Neural cell (in vitro differentiated cells): ENCODE results near the gene USB1. TPM values are rescaled to one million over a fixed set of nuclear protein-coding genes. Genes with fewer than 3 reads are reported as not detected.

ENCODE experiments used
- H2AFZ ChIP-seq: fragments of 200-600, 300-800 bp; sonication (generic), shearing (Covaris generic); 2 replicates; pipeline ENCODE4 v1.6.0; 2014; ENCODE audit warnings: low read depth, mild to moderate bottlenecking, antibody characterized with exemption, low read length, moderate library complexity
- H3F3A ChIP-seq: fragments of 200-600 bp; shearing (Covaris generic); 2 replicates; pipeline ENCODE4 v1.6.1; 2016; ENCODE audit warnings: mild to moderate bottlenecking, moderate library complexity, mixed read lengths, antibody characterized with exemption, low read length; ENCODE audit not compliant: insufficient read depth, poor library complexity, severe bottlenecking
- H3K27ac ChIP-seq: fragments of 200-600, 300-800 bp; sonication (generic), shearing (Covaris generic); 2 replicates; pipeline ENCODE4 v1.5.1; 2014; ENCODE audit warnings: mild to moderate bottlenecking, low read length, moderate library complexity
- H3K27me3 ChIP-seq: fragments of 300-800, 200-600 bp; sonication (generic), shearing (Covaris generic); 2 replicates; pipeline ENCODE4 v1.6.0; 2014; ENCODE audit warnings: mild to moderate bottlenecking, low read depth, low read length, moderate library complexity; ENCODE audit not compliant: insufficient read depth
- H3K36me3 ChIP-seq: fragments of 300-800, 200-600 bp; sonication (generic), shearing (Covaris generic); 2 replicates; pipeline ENCODE4 v1.5.1; 2014; ENCODE audit warnings: mild to moderate bottlenecking, antibody characterized with exemption, low read length, moderate library complexity; ENCODE audit not compliant: insufficient read depth
- H3K4me2 ChIP-seq: fragments of 300-800, 200-600 bp; sonication (generic), shearing (Covaris generic); 2 replicates; pipeline ENCODE4 v1.6.0; 2014; ENCODE audit warnings: mild to moderate bottlenecking, low read length
- H3K4me3 ChIP-seq: fragments of 300-800, 200-600 bp; sonication (generic), shearing (Covaris generic); 2 replicates; pipeline ENCODE4 v1.5.1; 2014; ENCODE audit warnings: mild to moderate bottlenecking, low read length, moderate library complexity
- H3K79me2 ChIP-seq: fragments of 200-600 bp; shearing (Covaris generic); replicated peaks from 2 replicates; pipeline ENCODE4 v1.6.0; 2014; ENCODE audit warnings: mild to moderate bottlenecking, low read length, moderate library complexity; ENCODE audit not compliant: insufficient read depth
- H3K9ac ChIP-seq: fragments of 300-800, 200-600 bp; sonication (generic), shearing (Covaris generic); 2 replicates; pipeline ENCODE4 v1.6.1; 2016; ENCODE audit warnings: mild to moderate bottlenecking, low read length, mixed read lengths
- H3K9me2 ChIP-seq: fragments of 200-600 bp; shearing (Covaris generic); 2 replicates; pipeline ENCODE4 v1.6.1; 2016; ENCODE audit warnings: mild to moderate bottlenecking, low read length, mixed read lengths; ENCODE audit not compliant: insufficient read depth
- H3K9me3 ChIP-seq: fragments of 200-600, 300-800 bp; sonication (generic), shearing (Covaris generic); 2 replicates; pipeline ENCODE4 v1.6.1; 2016; ENCODE audit warnings: mild to moderate bottlenecking, mixed run types, low read length, moderate library complexity, mixed read lengths
- H4K20me1 ChIP-seq: fragments of 200-600 bp; shearing (Covaris generic); 2 replicates; pipeline ENCODE4 v1.6.1; 2016; ENCODE audit warnings: mild to moderate bottlenecking, mixed run types; ENCODE audit not compliant: insufficient read depth
- CTCF ChIP-seq: fragments of 450-650 bp; IDR thresholded peaks from 2 replicates; pipeline ENCODE4 v1.5.1; 2014; ENCODE audit warnings: antibody characterized with exemption, mild to moderate bottlenecking, moderate library complexity; ENCODE audit not compliant: poor library complexity, severe bottlenecking
- EP300 ChIP-seq: fragments of 450-650 bp; conservative IDR thresholded peaks from 2 replicates; pipeline ENCODE4 v1.6.1; 2014; ENCODE audit warnings: antibody characterized with exemption, mild to moderate bottlenecking, moderate library complexity; ENCODE audit not compliant: poor library complexity, severe bottlenecking
- EZH2 ChIP-seq: fragments of 200-600, 300-800 bp; shearing (Covaris generic), sonication (generic); IDR thresholded peaks from 2 replicates; pipeline ENCODE4 v1.6.1; 2014; ENCODE audit warnings: antibody characterized with exemption, low read length, borderline replicate concordance, mild to moderate bottlenecking; ENCODE audit not compliant: insufficient read depth, poor library complexity, severe bottlenecking
- MXI1 ChIP-seq: fragments of 450-650 bp; conservative IDR thresholded peaks from 2 replicates; pipeline ENCODE4 v1.6.1; 2014; ENCODE audit warnings: antibody characterized with exemption, mild to moderate bottlenecking; ENCODE audit not compliant: poor library complexity, severe bottlenecking
- POLR2AphosphoS5 ChIP-seq: IDR thresholded peaks from 2 replicates; pipeline ENCODE4 v1.6.1; 2012
- RAD21 ChIP-seq: fragments of 450-650 bp; conservative IDR thresholded peaks from 2 replicates; pipeline ENCODE4 v1.6.1; 2014; ENCODE audit warnings: antibody characterized with exemption, mild to moderate bottlenecking, moderate library complexity
- REST ChIP-seq: IDR thresholded peaks from 2 replicates; pipeline ENCODE4 v1.6.1; 2012; ENCODE audit warnings: borderline replicate concordance
- SMC3 ChIP-seq: fragments of 450-650 bp; conservative IDR thresholded peaks from 2 replicates; pipeline ENCODE4 v1.6.1; 2014; ENCODE audit warnings: antibody characterized with exemption, mild to moderate bottlenecking, moderate library complexity; ENCODE audit not compliant: poor library complexity
- TAF1 ChIP-seq: IDR thresholded peaks from 2 replicates; pipeline ENCODE4 v1.6.1; 2012; ENCODE audit warnings: low read depth
- polyA plus RNA-seq: library from polyadenylated mRNA; depleted of rRNA; stranded (reverse); fragments of >200 nt; gene quantifications from 2 replicates; pipeline ENCODE4 v1.2.3, GENCODE V29; 2014

The USB1 gene
- polyA plus RNA-seq, 1 donor from 2014 or later = 25.7 TPM

- Histone ChIP-seq H3K79me2 (no peaks in the 10 kb centered on the region), H3K36me3 (peaks cover 3% of the 10 kb centered on the region)
- no peak for TF ChIP-seq MXI1
- no peak for TF ChIP-seq RAD21
- TF ChIP-seq TAF1 = no peak
- no peak for TF ChIP-seq REST
Measured at GRCh38 chr16:58009856-58010416, 8.7 kb downstream of the USB1 start.

GRCh38 chr16:58010886-58011285, 9.7 kb downstream of the USB1 start:
- Histone ChIP-seq H4K20me1 (no peaks in the 10 kb centered on the region), H3K4me2 (no peak overlapping the region), H2AFZ (no peak overlapping the region), H3K79me2 (no peaks in the 10 kb centered on the region), H3F3A (no peaks in the 10 kb centered on the region), H3K9me2 (no peaks in the 10 kb centered on the region), H3K36me3 (peaks cover 3% of the 10 kb centered on the region), H3K9ac (no peak overlapping the region), H3K27me3 (no peaks in the 10 kb centered on the region), H3K9me3 (no peaks in the 10 kb centered on the region), H3K27ac (no peak overlapping the region), H3K4me3 (no peak overlapping the region)
- TF ChIP-seq EZH2 (no peak), EP300 (no peak), TAF1 (no peak), REST (no peak), POLR2AphosphoS5 (no peak), MXI1 (no peak), CTCF (no peak), SMC3 (no peak), RAD21 (no peak)

More at GRCh38 chr16:58009856-58010416, 8.7 kb downstream of the USB1 start:
- no peak overlapping the region for H2AFZ ChIP-seq
- no peaks in the 10 kb centered on the region for H4K20me1 ChIP-seq
- no peaks in the 10 kb centered on the region for H3K27me3 ChIP-seq
- H3F3A ChIP-seq = no peaks in the 10 kb centered on the region
- H3K9me2 ChIP-seq = no peaks in the 10 kb centered on the region
- H3K9me3 ChIP-seq = no peaks in the 10 kb centered on the region
- H3K4me3 ChIP-seq = no peak overlapping the region
- no peak overlapping the region for H3K9ac ChIP-seq
- H3K4me2 ChIP-seq = no peak overlapping the region
- no peak overlapping the region for H3K27ac ChIP-seq
